CD8-positive, alpha-beta memory T cell (primary cell): ENCODE data around the gene KXD1. TPM values are rescaled to one million over a fixed set of nuclear protein-coding genes. Genes with fewer than 3 reads are reported as not detected.

ENCODE experiments used
- CTCF ChIA-PET: fragments of 350-600 bp; sonication (Branson Sonifier 250); formaldehyde crosslinking; loops from one replicate; lab custom pipeline; 2021; ENCODE audit warnings: antibody characterized with exemption; lab: Charles Lee
- POLR2A ChIA-PET: fragments of 350-600 bp; sonication (Branson Sonifier 250); formaldehyde crosslinking; loops from one replicate; lab custom pipeline; 2021; ENCODE audit warnings: antibody characterized with exemption; lab: Charles Lee
- DNase-seq, 5 donors: peaks; one replicate each; pipeline versions ENCODE4 v3.0.0 to v3.0.0-alpha.2; 2020 to 2022; ENCODE audit warnings: mixed read lengths in 1 of 5
- H3K27ac ChIP-seq: one replicate; pipeline ENCODE4 v1.7.0; 2013; ENCODE audit warnings: low read depth, mild to moderate bottlenecking, low read length, moderate library complexity
- H3K27me3 ChIP-seq: 2 replicates; pipeline ENCODE4 v1.7.0; 2013; ENCODE audit warnings: low read length, mild to moderate bottlenecking; ENCODE audit not compliant: insufficient read depth, poor library complexity, severe bottlenecking
- H3K36me3 ChIP-seq: 2 replicates; pipeline ENCODE4 v1.7.0; 2013; ENCODE audit warnings: mild to moderate bottlenecking, low read length, moderate library complexity; ENCODE audit not compliant: insufficient read depth
- H3K4me1 ChIP-seq: 2 replicates; pipeline ENCODE4 v1.7.0; 2013; ENCODE audit warnings: mild to moderate bottlenecking, low read length, moderate library complexity; ENCODE audit not compliant: insufficient read depth
- H3K4me3 ChIP-seq: 2 replicates; pipeline ENCODE4 v1.7.0; 2013; ENCODE audit warnings: mild to moderate bottlenecking, low read length
- H3K9me3 ChIP-seq: 2 replicates; pipeline ENCODE4 v1.7.0; 2013; ENCODE audit warnings: mild to moderate bottlenecking, low read length
- H3K27ac Mint-ChIP-seq, 8 donors: one replicate each; pipeline ENCODE4 v1.8.0; 2020 to 2021; ENCODE audit warnings: mixed read lengths in 8 of 8, mild to moderate bottlenecking in 6 of 8, inconsistent platforms in 3 of 8, moderate library complexity in 3 of 8
- H3K27me3 Mint-ChIP-seq, 2 donors: one replicate each; pipeline ENCODE4 v1.8.0; 2020 to 2021; ENCODE audit warnings: mixed read lengths in 2 of 2, mild to moderate bottlenecking in 1 of 2, moderate library complexity in 1 of 2
- H3K36me3 Mint-ChIP-seq, 3 donors: one replicate each; pipeline ENCODE4 v1.8.0; 2020 to 2021; ENCODE audit warnings: mixed read lengths in 3 of 3, inconsistent platforms in 1 of 3, mild to moderate bottlenecking in 1 of 3
- H3K4me1 Mint-ChIP-seq, 3 donors: one replicate each; pipeline ENCODE4 v1.8.0; 2020 to 2021; ENCODE audit warnings: mixed read lengths in 3 of 3, inconsistent platforms in 1 of 3, mild to moderate bottlenecking in 1 of 3
- H3K4me3 Mint-ChIP-seq, 7 donors: one replicate each; pipeline ENCODE4 v1.8.0; 2020 to 2021; ENCODE audit warnings: mixed read lengths in 7 of 7, mild to moderate bottlenecking in 6 of 7, moderate library complexity in 4 of 7, inconsistent platforms in 2 of 7
- H3K9me3 Mint-ChIP-seq, 5 donors: one replicate each; pipeline ENCODE4 v1.8.0; 2020 to 2022; ENCODE audit warnings: mixed read lengths in 5 of 5, mild to moderate bottlenecking in 3 of 5, moderate library complexity in 2 of 5, inconsistent platforms in 1 of 5
- polyA plus RNA-seq: library from polyadenylated mRNA; unstranded; fragments of 300-500 nt; fragmentation: Illumina TruSeq; gene quantifications from one replicate; pipeline ENCODE4 v1.2.3, GENCODE V29; 2021
- total RNA-seq, 2 experiments: library from RNA; stranded (reverse); gene quantifications; one replicate each; pipeline ENCODE4 v1.2.3, GENCODE V29; 2021

KXD1 gene
- total and polyA plus RNA-seq, 3 experiments from 2014 or later = 84.4 to 128 (median 127) TPM

DNA sequence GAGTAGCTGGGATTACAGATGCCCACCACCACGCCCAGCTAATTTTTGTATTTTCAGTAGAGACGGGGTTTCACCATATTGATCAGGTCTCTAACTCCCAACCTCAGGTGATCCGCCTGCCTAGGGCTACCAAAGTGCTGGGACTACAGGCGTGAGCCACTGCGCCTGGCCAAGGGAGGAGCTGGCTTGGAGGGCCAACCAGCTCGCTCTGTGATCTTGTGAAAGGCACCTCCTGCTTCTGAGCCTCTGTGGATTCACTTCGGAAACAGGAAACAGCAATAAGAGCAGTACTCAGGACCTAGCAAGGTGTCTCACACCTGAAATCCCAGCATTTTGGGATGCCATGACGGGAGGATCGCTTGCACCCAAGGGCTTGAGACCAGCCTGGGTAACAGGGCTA lies 33.8 kb upstream of the KXD1 start:
- H3K4me1 ChIP-seq = peaks cover 13% of the 10 kb centered on the region
- Mint-ChIP-seq H3K4me1 (peaks cover 17 to 19% (median 17%) of the 10 kb centered on the region in 3 donors), H3K36me3 (peaks cover 0 to 14% (median 0%) of the 10 kb centered on the region in 3 donors), H3K9me3 (no peaks in the 10 kb centered on the region), H3K27ac (peak overlapping the region in 1 of 8 donors; percentile 36), H3K27me3 (peaks cover 0 to 2% of the 10 kb centered on the region in 2 donors), H3K4me3 (no peak overlapping the region)
- H3K27ac ChIP-seq = no peak overlapping the region
- no peaks in the 10 kb centered on the region for H3K9me3 ChIP-seq
- H3K36me3 ChIP-seq = no peaks in the 10 kb centered on the region
- CTCF ChIA-PET = interaction anchor here (0.9 to 6.6 kb wide), 3 partner anchors 48 to 70 kb away, joined by 3 to 41 read pairs (median 3); partner anchors contain the start of genes REX1BD and UBA52
- DNase-seq = no peak
- POLR2A ChIA-PET = interaction anchor here (0.6 kb wide), 1 partner anchor 1215 kb away, joined by 4 read pairs; the partner anchor contains the start of gene DDA1
- H3K27me3 ChIP-seq = no peaks in the 10 kb centered on the region
- no peak overlapping the region for H3K4me3 ChIP-seq

DNA sequence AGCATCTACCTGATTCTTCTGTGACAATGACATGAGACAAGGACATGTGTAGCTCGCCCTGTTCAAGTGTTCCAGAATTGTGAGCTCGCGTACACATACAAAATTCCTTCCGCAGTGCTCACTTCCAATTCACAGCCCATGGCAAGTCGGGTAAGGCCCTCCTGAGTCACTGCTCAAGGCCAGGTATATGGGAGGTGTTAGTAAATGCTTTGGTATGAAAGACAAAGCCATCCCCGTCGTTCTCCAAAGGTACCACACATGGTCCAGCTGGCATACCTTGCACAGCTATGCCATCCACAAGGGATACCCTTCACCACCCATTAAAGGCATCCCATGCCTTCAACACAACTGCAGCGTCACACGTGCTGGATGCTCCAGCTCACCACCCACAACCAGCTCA lies 31.4 kb upstream of the KXD1 start:
- no peak for DNase-seq
- H3K4me1 ChIP-seq = peaks cover 5% of the 10 kb centered on the region
- H3K27me3 Mint-ChIP-seq = no peaks in the 10 kb centered on the region
- H3K4me3 Mint-ChIP-seq = no peak overlapping the region
- no peaks in the 10 kb centered on the region for H3K36me3 ChIP-seq
- ChIA-PET CTCF (interaction anchor here (0.8 to 1.2 kb wide), 4 partner anchors 8 to 75 kb away, joined by 3 to 4 read pairs (median 4); partner anchors contain the start of gene REX1BD), POLR2A (interaction anchor here (0.6 kb wide), 1 partner anchor 19 kb away, joined by 3 read pairs; no protein-coding TSS in a partner anchor)
- peaks cover 0 to 7% (median 0%) of the 10 kb centered on the region in 3 donors for H3K36me3 Mint-ChIP-seq
- no peaks in the 10 kb centered on the region for H3K9me3 Mint-ChIP-seq
- H3K27me3 ChIP-seq = no peaks in the 10 kb centered on the region
- H3K27ac ChIP-seq = no peak overlapping the region
- H3K27ac Mint-ChIP-seq = no peak overlapping the region
- H3K4me1 Mint-ChIP-seq = peaks cover 3 to 6% (median 5%) of the 10 kb centered on the region in 3 donors
- no peaks in the 10 kb centered on the region for H3K9me3 ChIP-seq
- no peak overlapping the region for H3K4me3 ChIP-seq

DNA sequence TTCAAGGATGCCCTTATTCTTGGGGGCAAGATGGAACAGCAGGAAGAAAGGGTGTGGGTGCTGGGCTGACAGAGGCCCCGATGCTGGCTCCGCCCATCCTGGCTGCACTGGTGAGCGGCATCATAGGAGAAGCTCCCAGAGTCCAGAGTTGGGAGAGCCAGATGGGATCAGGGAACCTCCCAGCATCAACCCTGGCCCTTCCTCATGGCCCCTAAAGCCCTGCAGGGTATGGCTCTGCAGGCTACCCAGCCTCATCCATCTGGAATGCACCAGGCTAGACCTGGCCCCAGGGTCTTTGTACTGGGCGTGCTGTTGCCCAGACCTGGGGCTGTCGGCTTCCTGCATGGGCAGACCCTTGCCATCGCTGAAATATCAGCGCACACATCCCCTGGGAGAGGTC lies 27.9 kb upstream of the KXD1 start:
- Histone ChIP-seq H3K9me3 (no peaks in the 10 kb centered on the region), H3K27me3 (no peaks in the 10 kb centered on the region), H3K4me1 (no peaks in the 10 kb centered on the region), H3K4me3 (no peak overlapping the region), H3K27ac (no peak overlapping the region), H3K36me3 (peaks cover 4% of the 10 kb centered on the region)
- H3K36me3 Mint-ChIP-seq = peaks cover 0 to 25% (median 0%) of the 10 kb centered on the region in 3 donors
- H3K9me3 Mint-ChIP-seq = no peaks in the 10 kb centered on the region
- no peak for DNase-seq
- ChIA-PET POLR2A (no interaction called here), CTCF (interaction anchor here (1.0 kb wide), 1 partner anchor 10 kb away, joined by 4 read pairs; no protein-coding TSS in a partner anchor)
- no peak overlapping the region for H3K4me3 Mint-ChIP-seq
- H3K4me1 Mint-ChIP-seq = no peaks in the 10 kb centered on the region
- no peak overlapping the region for H3K27ac Mint-ChIP-seq
- H3K27me3 Mint-ChIP-seq = no peaks in the 10 kb centered on the region

DNA sequence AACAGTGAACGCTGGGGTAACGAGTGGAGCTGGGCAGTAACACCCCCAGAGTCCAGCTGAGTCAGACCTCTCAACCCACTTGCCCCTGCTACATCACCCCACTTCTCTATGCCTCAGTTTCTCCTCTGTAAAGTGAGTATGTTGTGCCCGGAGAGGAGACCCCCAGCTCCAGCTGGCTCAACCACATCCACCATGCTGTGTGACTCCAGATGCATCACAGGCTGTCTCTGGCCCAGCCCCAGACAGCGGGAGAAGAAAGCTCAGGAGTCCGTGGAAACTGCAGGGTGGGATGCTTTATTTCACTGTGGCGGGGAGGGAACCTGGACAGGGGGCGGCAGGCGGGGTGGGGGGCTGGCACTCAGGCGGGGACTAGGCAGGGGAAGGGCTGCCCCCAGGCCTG lies 26.2 kb upstream of the KXD1 start:
- ChIA-PET POLR2A (no interaction called here), CTCF (interaction anchor here (1.1 kb wide), 1 partner anchor 57 kb away, joined by 3 read pairs; the partner anchor contains the start of gene REX1BD)
- Histone ChIP-seq H3K9me3 (no peaks in the 10 kb centered on the region), H3K36me3 (peaks cover 4% of the 10 kb centered on the region), H3K27me3 (no peaks in the 10 kb centered on the region), H3K4me1 (no peaks in the 10 kb centered on the region), H3K4me3 (no peak overlapping the region), H3K27ac (no peak overlapping the region)
- H3K27ac Mint-ChIP-seq = peak overlapping the region in 1 of 8 donors; percentile 32
- H3K4me3 Mint-ChIP-seq = no peak overlapping the region
- H3K4me1 Mint-ChIP-seq = peaks cover 0 to 1% (median 0%) of the 10 kb centered on the region in 3 donors
- H3K36me3 Mint-ChIP-seq = peaks cover under 1 to 38% (median 4%) of the 10 kb centered on the region in 3 donors
- no peaks in the 10 kb centered on the region for H3K9me3 Mint-ChIP-seq
- no peak for DNase-seq
- no peaks in the 10 kb centered on the region for H3K27me3 Mint-ChIP-seq

DNA sequence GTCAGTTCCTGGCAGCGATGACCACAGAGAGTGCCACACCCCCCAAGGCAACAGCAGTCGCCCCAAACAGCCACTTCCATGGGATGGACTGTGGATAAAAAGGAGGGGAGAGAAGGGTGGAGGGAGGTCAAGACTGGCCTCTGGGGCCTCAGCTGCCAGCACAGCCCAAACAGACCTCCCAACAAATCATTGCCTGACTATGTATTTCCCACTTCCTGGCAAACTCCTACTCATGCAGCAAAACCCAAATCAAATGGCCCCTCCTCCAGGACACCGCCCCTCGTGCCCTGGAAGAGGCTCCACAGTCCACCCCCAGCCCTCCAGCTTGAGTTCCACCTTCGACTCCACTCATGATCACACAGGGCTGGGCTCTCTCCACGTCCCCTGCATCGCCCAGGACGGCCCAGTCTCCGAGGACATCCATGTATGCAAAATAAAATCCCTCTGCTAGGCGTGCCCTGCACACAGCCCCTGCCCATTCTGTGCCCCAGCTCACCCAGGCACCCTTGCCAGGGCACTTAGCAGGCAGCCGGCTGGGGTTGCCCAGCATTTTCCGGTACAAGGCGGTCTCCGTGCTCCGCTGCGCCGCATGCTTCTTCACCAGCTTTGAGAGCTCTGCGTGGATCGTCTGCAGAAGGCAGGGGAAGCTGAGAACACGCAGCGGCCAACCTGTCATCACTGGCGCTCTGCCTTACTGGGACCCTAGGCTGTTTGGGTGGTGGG lies 25.3 kb upstream of the KXD1 start:
- Mint-ChIP-seq H3K27me3 (no peaks in the 10 kb centered on the region), H3K27ac (peak overlapping the region in 1 of 8 donors; percentile 30), H3K4me1 (peaks cover 0 to 3% (median 0%) of the 10 kb centered on the region in 3 donors), H3K4me3 (no peak overlapping the region), H3K9me3 (no peaks in the 10 kb centered on the region), H3K36me3 (peaks cover 3 to 46% (median 4%) of the 10 kb centered on the region in 3 donors)
- ChIA-PET POLR2A (no interaction called here), CTCF (interaction anchor here (1.1 kb wide), 1 partner anchor 56 kb away, joined by 3 read pairs; the partner anchor contains the start of gene REX1BD)
- Histone ChIP-seq H3K4me3 (no peak overlapping the region), H3K27me3 (no peaks in the 10 kb centered on the region), H3K27ac (no peak overlapping the region), H3K36me3 (peaks cover 4% of the 10 kb centered on the region), H3K4me1 (no peaks in the 10 kb centered on the region), H3K9me3 (no peaks in the 10 kb centered on the region)
- DNase-seq = no peak

DNA sequence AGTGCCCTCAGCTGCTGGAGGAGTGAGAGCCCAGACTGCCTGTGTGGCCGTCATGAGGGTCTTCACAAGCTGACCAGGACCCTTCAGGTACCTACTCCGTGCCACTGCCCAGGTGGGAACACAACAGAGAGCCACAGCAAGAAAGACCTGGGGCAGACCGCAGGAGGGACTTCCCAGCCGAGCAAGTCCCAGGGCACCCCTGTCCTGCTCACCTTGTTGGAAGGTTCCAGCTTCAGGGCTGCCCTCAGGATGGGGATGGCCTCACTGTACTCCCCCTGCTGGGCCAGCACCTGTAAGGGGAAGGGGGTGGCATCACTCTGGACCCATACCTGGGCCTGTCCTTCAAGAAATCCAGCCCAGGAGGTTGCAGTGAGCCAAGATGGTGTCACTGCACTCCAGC lies 24.6 kb upstream of the KXD1 start:
- no peak overlapping the region for H3K4me3 Mint-ChIP-seq
- POLR2A ChIA-PET = no interaction called here
- H3K27me3 Mint-ChIP-seq = no peaks in the 10 kb centered on the region
- no peak overlapping the region for H3K4me3 ChIP-seq
- H3K27ac ChIP-seq = no peak overlapping the region
- CTCF ChIA-PET = interaction anchor here (0.6 to 1.2 kb wide), 2 partner anchors 9 to 12 kb away, joined by 3 read pairs; no protein-coding TSS in a partner anchor
- peaks cover 4% of the 10 kb centered on the region for H3K36me3 ChIP-seq
- no peaks in the 10 kb centered on the region for H3K9me3 ChIP-seq
- no peak for DNase-seq
- no peak overlapping the region for H3K27ac Mint-ChIP-seq
- H3K4me1 ChIP-seq = no peaks in the 10 kb centered on the region
- H3K36me3 Mint-ChIP-seq = peaks cover 3 to 54% (median 4%) of the 10 kb centered on the region in 3 donors
- no peaks in the 10 kb centered on the region for H3K27me3 ChIP-seq
- H3K9me3 Mint-ChIP-seq = no peaks in the 10 kb centered on the region
- H3K4me1 Mint-ChIP-seq = peaks cover 0 to 3% (median 0%) of the 10 kb centered on the region in 3 donors

DNA sequence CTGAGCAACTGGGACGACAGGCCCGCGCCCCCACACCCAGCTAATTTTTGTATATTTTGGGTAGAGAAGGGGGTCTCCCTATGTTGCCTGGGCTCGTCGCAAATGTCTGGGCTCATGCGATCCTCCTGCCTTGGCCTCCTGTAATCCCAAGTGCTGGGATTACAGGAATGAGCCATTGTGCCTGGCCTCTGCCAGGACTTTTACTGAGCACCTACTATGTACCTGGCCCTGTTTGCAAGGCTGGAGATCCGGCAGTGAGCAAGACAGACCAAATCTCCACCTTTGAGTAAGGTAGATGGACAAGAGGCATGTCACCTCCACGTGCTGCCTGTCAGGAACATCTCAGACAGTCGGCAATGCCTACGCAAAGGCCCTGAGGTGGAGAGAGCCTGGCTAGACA lies 21.2 kb upstream of the KXD1 start:
- ChIA-PET CTCF (no interaction called here), POLR2A (no interaction called here)
- peaks cover 4% of the 10 kb centered on the region for H3K36me3 ChIP-seq

DNA sequence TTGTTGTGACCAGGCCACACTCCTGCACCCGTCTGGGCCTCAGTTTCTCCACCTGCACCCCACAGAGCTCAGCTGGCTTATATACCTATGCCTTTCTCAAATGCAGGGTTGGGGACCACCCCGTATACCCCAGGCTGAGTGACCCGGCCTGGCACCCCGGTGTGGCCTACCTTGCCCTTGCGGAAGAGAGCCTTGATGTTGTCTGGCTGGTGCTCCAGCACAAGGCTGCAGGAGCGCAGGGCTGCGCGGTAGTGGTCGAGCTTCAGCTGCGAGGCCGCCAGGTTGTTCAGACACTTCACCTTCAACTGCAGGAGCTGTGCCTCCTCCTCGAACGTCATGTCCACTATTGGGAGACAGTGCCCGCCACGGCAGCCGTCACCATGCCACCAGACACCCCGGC lies 20.2 kb upstream of the KXD1 start:
- no peak for DNase-seq
- Mint-ChIP-seq H3K9me3 (no peaks in the 10 kb centered on the region), H3K27ac (no peak overlapping the region), H3K27me3 (no peaks in the 10 kb centered on the region), H3K4me1 (peaks cover 8 to 15% (median 10%) of the 10 kb centered on the region in 3 donors), H3K36me3 (peaks cover 3 to 80% (median 4%) of the 10 kb centered on the region in 3 donors), H3K4me3 (no peak overlapping the region)
- H3K4me3 ChIP-seq = no peak overlapping the region
- no peak overlapping the region for H3K27ac ChIP-seq
- ChIA-PET POLR2A (no interaction called here), CTCF (no interaction called here)
- H3K9me3 ChIP-seq = no peaks in the 10 kb centered on the region
- peaks cover 9% of the 10 kb centered on the region for H3K4me1 ChIP-seq
- H3K27me3 ChIP-seq = no peaks in the 10 kb centered on the region
- peaks cover 4% of the 10 kb centered on the region for H3K36me3 ChIP-seq

More for the DNA sequence above, 21.2 kb upstream of the KXD1 start:
- H3K27ac ChIP-seq = no peak overlapping the region
- H3K9me3 Mint-ChIP-seq = no peaks in the 10 kb centered on the region
- H3K27me3 Mint-ChIP-seq = no peaks in the 10 kb centered on the region
- peaks cover 0 to 8% (median 5%) of the 10 kb centered on the region in 3 donors for H3K4me1 Mint-ChIP-seq
- no peak for DNase-seq
- H3K4me3 ChIP-seq = no peak overlapping the region
- H3K36me3 Mint-ChIP-seq = peaks cover 3 to 79% (median 4%) of the 10 kb centered on the region in 3 donors
- peak overlapping the region in 2 of 8 donors; percentile 58 to 70 for H3K27ac Mint-ChIP-seq
- no peaks in the 10 kb centered on the region for H3K27me3 ChIP-seq
- H3K4me1 ChIP-seq = no peaks in the 10 kb centered on the region
- no peaks in the 10 kb centered on the region for H3K9me3 ChIP-seq
- peak overlapping the region in 1 of 7 donors; percentile 79 for H3K4me3 Mint-ChIP-seq
